Right cardiac atrium (tissue), 5 donors: Measurements from ENCODE around the gene ZNF337. TPM values are rescaled to one million over a fixed set of nuclear protein-coding genes. Genes with fewer than 3 reads are reported as not detected.
"Not testable (repeated sequence)": the region's sequence is repeated elsewhere in the genome, so short reads cannot be mapped to it uniquely, and the experiment has no call there.

Experiments
- ATAC-seq, 2 donors: fragments of 200-7000 bp; cut with Tn5 transposase; one replicate each; pipeline versions ENCODE4 v1.8.0 to v1.9.1; 2020; ENCODE audit warnings: moderate library complexity in 2 of 2, mild to moderate bottlenecking in 1 of 2
- DNase-seq, 3 donors: peaks; one replicate each; pipeline ENCODE4 v3.0.0-alpha.2; 2020
- H3K27ac ChIP-seq: one replicate; pipeline ENCODE4 v1.5.1; 2013; ENCODE audit warnings: mild to moderate bottlenecking, low read length, control low read depth, moderate library complexity
- H3K27me3 ChIP-seq: one replicate; pipeline ENCODE4 v1.6.1; 2013; ENCODE audit not compliant: control insufficient read depth, insufficient read depth
- H3K4me1 ChIP-seq: one replicate; pipeline ENCODE4 v1.6.1; 2013; ENCODE audit warnings: low read length; ENCODE audit not compliant: control insufficient read depth, insufficient read depth
- H3K4me3 ChIP-seq: one replicate; pipeline ENCODE4 v1.5.1; 2013; ENCODE audit warnings: low read length, control low read depth
- H3K9me3 ChIP-seq: one replicate; pipeline ENCODE4 v1.6.1; 2013; ENCODE audit warnings: low read length; ENCODE audit not compliant: control insufficient read depth
- WGBS: extraction: QIAGEN DNeasy Blood & Tissue Kit; methylation state at CpG from one replicate; pipeline ENCODE4 v1.1.7; 2013; 5-methylcytosine and 5-hydroxymethylcytosine counted together
- intact Hi-C, 4 donors: fragments of 100-400 bp; cut with DNase I; formaldehyde crosslinking; loops; one replicate each; pipeline versions ENCODE4 v1.11.0 to v1.14.0; 2022 to 2023
- polyA plus RNA-seq: library from polyadenylated mRNA; stranded (reverse); fragments of 200-250 nt; gene quantifications from one replicate; pipeline ENCODE4 v1.2.3, GENCODE V29; 2013
- total RNA-seq, 4 donors: library from RNA; stranded (reverse); fragmentation: NEBNext Ultra II Directional; extraction: Animal tissue kit (Norgen Biotek cat#: 25700); gene quantifications; one replicate each; pipeline ENCODE4 v1.2.1, GENCODE V29; 2021
- donor health status: healthy with polysubstance abuse.
- donor health status: DM: no; HTN: yes; CAD: no.
- donor health status: DM: no; HTN: no; CAD: no.
- donor health status: DM: no; HTN: yes; CAD: no; lungs with severe emphysema.
- donor health status: DM: yes; HTN: yes; CAD: no.

The ZNF337 gene
- total and polyA plus RNA-seq, 5 donors = 6.3 to 11.2 (median 9.4) TPM

- H3K27ac ChIP-seq = no peak overlapping the region
- intact Hi-C loops = no loop called here
- ATAC-seq (no peak), DNase-seq (no peak)
- H3K27me3 ChIP-seq = no peaks in the 10 kb centered on the region
- no peak overlapping the region for H3K4me3 ChIP-seq
- H3K4me1 ChIP-seq = no peaks in the 10 kb centered on the region
- WGBS = 76% methylated on average over 4 of the region's 4 CpGs
- no peaks in the 10 kb centered on the region for H3K9me3 ChIP-seq
Observed at GRCh38 chr20:25668446-25668845, 28.2 kb downstream of the ZNF337 start.

- no peaks in the 10 kb centered on the region for H3K27me3 ChIP-seq
- intact Hi-C loops = no loop called here
- no peak overlapping the region for H3K4me3 ChIP-seq
- H3K4me1 ChIP-seq = no peaks in the 10 kb centered on the region
- ATAC-seq (no peak), DNase-seq (no peak)
- no peaks in the 10 kb centered on the region for H3K9me3 ChIP-seq
- H3K27ac ChIP-seq = no peak overlapping the region
Observed at GRCh38 chr20:25659999-25660398, 36.7 kb downstream of the ZNF337 start.

GRCh38 chr20:25654487-25654886, 42.2 kb downstream of the ZNF337 start:
- H3K4me3 ChIP-seq = no peak overlapping the region
- no peak for DNase-seq
- H3K27me3 ChIP-seq = no peaks in the 10 kb centered on the region
- H3K4me1 ChIP-seq = no peaks in the 10 kb centered on the region
- intact Hi-C loops = no loop called here
- no peak for ATAC-seq
- H3K27ac ChIP-seq = no peak overlapping the region
- H3K9me3 ChIP-seq = no peaks in the 10 kb centered on the region

GRCh38 chr20:25652866-25653265, 43.8 kb downstream of the ZNF337 start:
- H3K9me3 ChIP-seq, H3K4me1 ChIP-seq, H3K27ac ChIP-seq, ATAC-seq, H3K27me3 ChIP-seq, intact Hi-C loops, DNase-seq, H3K4me3 ChIP-seq: not testable (repeated sequence)
- WGBS = 95% methylated on average over 4 of the region's 4 CpGs

- no peak for DNase-seq
- H3K27me3 ChIP-seq = no peaks in the 10 kb centered on the region
- no peak overlapping the region for H3K4me3 ChIP-seq
- ATAC-seq = no peak
- 94% methylated on average over 3 of the region's 3 CpGs for WGBS
- intact Hi-C loops = no loop called here
- H3K4me1 ChIP-seq = no peaks in the 10 kb centered on the region
- no peak overlapping the region for H3K27ac ChIP-seq
- no peaks in the 10 kb centered on the region for H3K9me3 ChIP-seq
Observed at GRCh38 chr20:25644814-25645213, 51.8 kb downstream of the ZNF337 start.

- DNase-seq = no peak
- intact Hi-C loops = no loop called here
Observed at GRCh38 chr20:25643716-25644115, 52.9 kb downstream of the ZNF337 start.

GRCh38 chr20:25637247-25637646, 59.4 kb downstream of the ZNF337 start:
- Histone ChIP-seq H3K9me3 (no peaks in the 10 kb centered on the region), H3K27ac (no peak overlapping the region), H3K4me3 (no peak overlapping the region), H3K4me1 (no peaks in the 10 kb centered on the region), H3K27me3 (no peaks in the 10 kb centered on the region)
- intact Hi-C loops = no loop called here
- WGBS = 96% methylated on average over 2 of the region's 2 CpGs
- DNase-seq = no peak
- ATAC-seq = no peak

More at GRCh38 chr20:25643716-25644115, 52.9 kb downstream of the ZNF337 start:
- Histone ChIP-seq H3K27me3 (no peaks in the 10 kb centered on the region), H3K4me1 (no peaks in the 10 kb centered on the region), H3K27ac (no peak overlapping the region), H3K4me3 (no peak overlapping the region), H3K9me3 (no peaks in the 10 kb centered on the region)
- no peak for ATAC-seq

- Histone ChIP-seq H3K27ac (no peak overlapping the region), H3K9me3 (no peaks in the 10 kb centered on the region), H3K4me3 (no peak overlapping the region), H3K27me3 (no peaks in the 10 kb centered on the region), H3K4me1 (no peaks in the 10 kb centered on the region)
- WGBS = 81% methylated on average over 5 of the region's 5 CpGs
- DNase-seq = no peak
- intact Hi-C loops = no loop called here
- ATAC-seq = no peak
Observed at GRCh38 chr20:25632940-25633790, 63.5 kb downstream of the ZNF337 start.

- H3K9me3 ChIP-seq, H3K4me1 ChIP-seq, H3K4me3 ChIP-seq, H3K27ac ChIP-seq, H3K27me3 ChIP-seq, DNase-seq, ATAC-seq, intact Hi-C loops: not testable (repeated sequence)
- 99% methylated on average over 2 of the region's 2 CpGs for WGBS
Observed at GRCh38 chr20:25630615-25631014, 66.0 kb downstream of the ZNF337 start.

- Histone ChIP-seq H3K4me1 (no peaks in the 10 kb centered on the region), H3K9me3 (no peaks in the 10 kb centered on the region), H3K4me3 (no peak overlapping the region), H3K27me3 (no peaks in the 10 kb centered on the region), H3K27ac (no peak overlapping the region)
- DNase-seq = no peak
- no peak for ATAC-seq
- WGBS = 86% methylated on average over 8 of the region's 8 CpGs
- intact Hi-C loops = loop anchor here in 1 of 4 donors (10.0 kb wide), 1 partner anchor 55 kb away; no protein-coding TSS in a partner anchor
Observed at GRCh38 chr20:25629816-25630499, 66.7 kb downstream of the ZNF337 start.

- no peak for ATAC-seq
- DNase-seq = no peak
- H3K9me3 ChIP-seq = no peaks in the 10 kb centered on the region
- peaks cover 2% of the 10 kb centered on the region for H3K4me1 ChIP-seq
- H3K4me3 ChIP-seq = no peak overlapping the region
- intact Hi-C loops = loop anchor here in 1 of 4 donors (10.0 kb wide), 1 partner anchor 58 kb away; no protein-coding TSS in a partner anchor
- H3K27ac ChIP-seq = no peak overlapping the region
- WGBS = 76% methylated on average over 9 of the region's 9 CpGs
- no peaks in the 10 kb centered on the region for H3K27me3 ChIP-seq
Observed at GRCh38 chr20:25626779-25627178, 69.9 kb downstream of the ZNF337 start.
